Astrocyte of the spinal cord (primary cell): ENCODE data around the gene UBE2G2.

ENCODE experiments used
- DNase-seq: peaks from one replicate; pipeline ENCODE4 v3.0.0; 2011; ENCODE audit warnings: low read depth, low spot score
- H3K4me3 ChIP-seq: 2 replicates; pipeline ENCODE4 v1.5.1; 2011; ENCODE audit warnings: low read depth, mild to moderate bottlenecking, low read length, moderate library complexity
- in situ Hi-C: cut with HindIII; loops from 2 replicates; pipeline ENCODE4 v1.10.0; 2017; ENCODE audit warnings: low sequenced_read_pairs
- TF ChIP-seq, protein P1 (sequence below): IDR thresholded peaks from 2 replicates; pipeline ENCODE4 v1.5.1; 2012; ENCODE audit warnings: low read depth, mild to moderate bottlenecking, low read length, inconsistent platforms

Gene UBE2G2

DNA sequence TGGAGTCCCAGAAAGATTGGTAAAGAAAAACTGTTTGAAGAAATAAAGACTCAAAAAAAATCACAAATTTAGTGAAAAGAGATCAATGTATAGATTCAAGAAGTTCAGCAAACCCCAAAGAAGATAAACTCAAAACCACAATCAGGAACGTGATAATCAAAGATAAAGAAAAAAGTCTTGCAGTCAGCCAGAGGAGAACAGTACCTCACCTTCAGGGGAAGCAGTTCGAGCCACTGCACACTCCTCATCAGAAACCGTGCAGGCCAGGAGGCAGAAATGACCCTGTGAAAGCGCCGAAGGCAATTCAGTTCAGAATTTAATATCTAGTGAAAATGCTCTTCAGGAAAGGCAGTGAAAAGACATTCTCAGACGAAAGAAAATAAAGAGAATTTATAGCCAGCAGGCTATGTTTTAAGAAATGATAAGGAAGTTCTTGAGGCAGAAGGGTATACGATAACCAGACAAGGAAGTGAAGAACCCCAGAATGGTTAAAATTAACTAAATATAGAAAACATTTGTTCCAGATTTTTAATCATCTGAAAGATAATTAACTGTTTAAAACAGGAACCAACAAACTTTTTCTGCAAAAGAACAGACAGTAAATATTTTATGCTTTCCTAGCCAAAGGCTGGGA is 29.7 kb upstream of the UBE2G2 start:
- H3K4me3 ChIP-seq: no peak overlapping the region
- no peak for DNase-seq
- TF ChIP-seq, protein P1, sequence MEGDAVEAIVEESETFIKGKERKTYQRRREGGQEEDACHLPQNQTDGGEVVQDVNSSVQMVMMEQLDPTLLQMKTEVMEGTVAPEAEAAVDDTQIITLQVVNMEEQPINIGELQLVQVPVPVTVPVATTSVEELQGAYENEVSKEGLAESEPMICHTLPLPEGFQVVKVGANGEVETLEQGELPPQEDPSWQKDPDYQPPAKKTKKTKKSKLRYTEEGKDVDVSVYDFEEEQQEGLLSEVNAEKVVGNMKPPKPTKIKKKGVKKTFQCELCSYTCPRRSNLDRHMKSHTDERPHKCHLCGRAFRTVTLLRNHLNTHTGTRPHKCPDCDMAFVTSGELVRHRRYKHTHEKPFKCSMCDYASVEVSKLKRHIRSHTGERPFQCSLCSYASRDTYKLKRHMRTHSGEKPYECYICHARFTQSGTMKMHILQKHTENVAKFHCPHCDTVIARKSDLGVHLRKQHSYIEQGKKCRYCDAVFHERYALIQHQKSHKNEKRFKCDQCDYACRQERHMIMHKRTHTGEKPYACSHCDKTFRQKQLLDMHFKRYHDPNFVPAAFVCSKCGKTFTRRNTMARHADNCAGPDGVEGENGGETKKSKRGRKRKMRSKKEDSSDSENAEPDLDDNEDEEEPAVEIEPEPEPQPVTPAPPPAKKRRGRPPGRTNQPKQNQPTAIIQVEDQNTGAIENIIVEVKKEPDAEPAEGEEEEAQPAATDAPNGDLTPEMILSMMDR: no peak
- in situ Hi-C loops: no loop called here

DNA sequence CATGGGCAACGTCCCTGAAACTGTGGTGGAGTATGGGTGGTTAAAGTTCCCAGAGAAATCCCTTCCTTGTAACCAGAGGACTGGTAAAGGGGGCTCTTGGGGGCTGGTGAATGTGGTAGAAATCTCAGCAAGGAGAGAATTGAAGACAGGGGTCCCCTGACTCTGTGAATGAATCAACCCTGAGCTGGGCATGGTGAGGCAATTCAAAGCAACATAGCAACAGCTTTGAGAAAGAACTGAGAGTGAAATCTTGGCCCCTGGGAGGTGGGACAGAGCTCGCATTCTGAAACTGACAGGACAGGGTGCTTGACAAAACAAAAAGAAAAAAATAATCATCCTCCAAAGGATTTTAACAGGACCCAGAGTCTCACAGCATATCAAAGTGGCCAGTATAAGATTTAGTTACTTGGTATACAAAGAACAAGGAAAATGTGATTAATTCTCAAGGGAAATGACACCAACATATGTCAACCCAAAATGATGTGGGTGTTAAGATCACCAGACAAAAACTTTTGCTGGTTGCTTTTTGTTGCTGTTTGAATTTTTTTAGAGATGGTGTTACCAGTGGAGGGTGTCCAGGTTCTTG is 28.0 kb upstream of the UBE2G2 start:
- TF ChIP-seq, protein P1: no peak
- in situ Hi-C loops: no loop called here

DNA sequence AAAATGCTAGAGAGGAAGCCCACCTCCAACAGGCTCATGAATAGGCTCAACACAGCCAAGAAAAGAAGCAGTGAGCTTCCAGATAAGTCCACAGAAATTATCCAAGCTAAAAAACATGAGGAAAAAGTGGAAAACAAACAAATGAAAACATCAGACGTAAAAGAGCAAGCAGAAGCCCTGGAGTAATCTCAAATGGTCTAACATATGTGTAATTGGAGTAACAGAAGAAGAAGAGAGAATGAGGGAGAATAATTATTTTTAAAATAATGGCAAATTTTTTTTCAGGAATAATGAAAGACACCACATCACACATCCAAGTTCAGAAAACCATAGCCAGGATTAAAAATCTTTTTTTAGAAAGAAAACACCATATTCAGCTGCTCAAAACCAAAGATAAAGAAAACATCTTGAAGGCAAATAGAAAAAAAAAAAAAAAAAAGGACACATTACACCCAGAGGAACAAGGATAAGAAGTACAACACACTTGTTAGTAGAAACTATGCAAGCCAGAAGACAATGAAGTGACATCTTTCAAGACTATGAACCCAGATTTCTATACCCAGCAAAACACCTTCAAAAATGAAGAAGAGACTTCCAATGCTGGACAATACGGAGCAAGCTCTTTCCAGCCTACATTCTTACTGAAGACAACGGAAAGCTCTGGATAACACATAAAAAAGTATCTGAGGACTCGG is 26.9 kb upstream of the UBE2G2 start:
- DNase-seq: no peak
- in situ Hi-C loops: no loop called here

More for the DNA sequence above, 28.0 kb upstream of the UBE2G2 start:
- DNase-seq: no peak
- no peak overlapping the region for H3K4me3 ChIP-seq

DNA sequence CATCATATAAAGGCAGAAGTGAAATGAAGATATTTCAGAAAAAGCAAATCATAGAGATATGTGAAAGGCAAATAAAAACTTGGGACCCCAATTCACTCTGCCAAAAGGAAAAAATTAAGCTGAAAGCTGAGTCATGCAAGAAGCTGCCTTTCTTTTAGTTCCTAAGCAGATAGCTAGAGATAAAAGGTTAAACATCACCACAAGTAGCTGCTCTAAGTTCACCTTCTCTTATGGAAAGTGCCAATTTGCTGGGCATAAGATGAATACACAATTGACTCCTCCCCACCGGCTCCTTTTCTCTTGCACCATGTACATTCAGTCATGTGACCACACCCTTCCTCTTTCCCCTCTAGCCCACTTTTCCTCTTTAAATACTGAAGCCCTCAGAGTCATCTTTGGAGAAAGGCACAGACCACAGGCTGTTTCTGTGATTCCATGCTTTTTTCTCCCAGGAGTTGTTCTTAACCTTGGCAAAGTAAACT is 21.6 kb upstream of the UBE2G2 start:
- DNase-seq: no peak
- TF ChIP-seq, protein P1: no peak
- in situ Hi-C loops: no loop called here

More for the DNA sequence above, 26.9 kb upstream of the UBE2G2 start:
- H3K4me3 ChIP-seq: no peak overlapping the region
- TF ChIP-seq, protein P1: no peak

DNA sequence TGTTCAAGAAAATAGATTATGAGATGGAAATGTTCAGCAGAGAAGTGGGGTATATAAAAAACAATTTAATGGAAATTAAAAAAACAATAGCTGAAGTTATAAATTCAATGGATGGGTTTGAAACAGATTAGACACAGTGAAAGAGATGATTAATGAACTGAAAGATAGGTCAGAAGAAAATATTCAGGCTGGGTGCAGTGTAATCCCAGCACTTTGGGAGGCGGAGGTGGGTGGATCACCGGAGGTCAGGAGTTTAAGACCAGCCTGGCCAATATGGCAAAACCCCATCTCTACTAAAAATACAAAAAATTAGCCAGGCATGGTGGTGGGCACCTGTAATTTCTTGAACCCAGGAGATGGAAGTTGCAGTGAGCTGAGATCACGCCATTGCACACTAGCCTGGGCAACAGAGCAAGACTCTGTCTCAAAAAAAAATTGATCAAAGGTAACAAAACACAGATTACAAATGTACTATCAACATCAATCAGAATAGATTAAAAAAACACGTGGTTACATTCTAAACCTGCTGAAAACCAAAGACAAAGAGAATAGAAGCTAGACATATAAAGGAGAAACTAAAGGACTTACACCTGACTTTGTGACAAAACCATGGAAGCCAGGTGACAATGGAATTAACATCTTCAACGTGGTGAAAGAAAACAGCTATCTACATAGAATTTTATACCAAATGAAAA is 21.0 kb upstream of the UBE2G2 start:
- in situ Hi-C loops: no loop called here
- DNase-seq: no peak
- TF ChIP-seq, protein P1: no peak
- no peak overlapping the region for H3K4me3 ChIP-seq

More for the DNA sequence above, 21.6 kb upstream of the UBE2G2 start:
- H3K4me3 ChIP-seq: no peak overlapping the region

DNA sequence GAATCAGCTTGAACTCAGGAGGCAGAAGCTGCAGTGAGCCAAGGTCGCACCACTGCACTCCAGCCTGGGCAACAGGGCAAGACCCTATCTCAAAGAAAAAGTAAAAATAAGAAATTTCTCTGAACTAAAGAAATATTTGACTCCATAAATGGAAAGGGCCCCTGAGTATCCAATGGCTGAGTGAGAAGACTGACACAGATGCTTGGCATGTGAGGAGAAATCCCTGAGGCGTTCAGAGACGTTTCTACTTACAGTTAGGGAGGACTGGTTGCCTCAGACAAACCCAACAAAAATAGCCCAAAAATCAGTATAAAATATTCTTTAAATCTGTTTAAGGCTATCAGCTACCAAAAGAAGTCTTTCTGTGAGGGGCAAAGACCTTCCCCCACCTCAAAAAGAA is 19.2 kb upstream of the UBE2G2 start:
- no peak overlapping the region for H3K4me3 ChIP-seq
- no peak for DNase-seq
- in situ Hi-C loops: no loop called here
- TF ChIP-seq, protein P1: no peak
